NCI-H2171 treated with DMSO at 0.1 percent for 48 hours (cell line): ENCODE measurements around the gene BLCAP.
"Not testable (repeated sequence)": the region's sequence is repeated elsewhere in the genome, so short reads cannot be mapped to it uniquely, and the experiment has no call there.

Source experiments
- DNase-seq: peaks from one replicate; lab custom pipeline; 2025; lab: John Stamatoyannopoulos, UW

BLCAP gene

DNA sequence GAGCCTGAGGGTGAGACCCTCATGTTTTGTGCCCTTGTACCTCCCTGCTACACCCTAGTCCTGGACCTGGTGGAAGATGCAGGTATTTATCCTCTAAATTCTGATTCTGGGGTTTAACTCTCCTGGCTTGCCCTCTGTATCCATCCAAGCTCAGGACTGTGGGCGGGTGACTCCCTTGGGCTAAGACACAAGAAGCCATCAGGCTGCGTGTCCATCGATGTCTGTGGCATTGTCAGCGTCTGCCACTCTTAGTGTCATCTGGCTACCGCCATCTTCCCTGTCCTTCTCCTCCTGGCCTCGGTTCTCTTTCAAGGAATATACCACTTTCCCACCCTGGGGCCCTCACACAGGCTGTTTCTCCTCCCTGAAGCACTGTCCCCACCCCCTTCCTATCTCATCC lies 28.9 kb upstream of the BLCAP start:
- no peak for DNase-seq

DNA sequence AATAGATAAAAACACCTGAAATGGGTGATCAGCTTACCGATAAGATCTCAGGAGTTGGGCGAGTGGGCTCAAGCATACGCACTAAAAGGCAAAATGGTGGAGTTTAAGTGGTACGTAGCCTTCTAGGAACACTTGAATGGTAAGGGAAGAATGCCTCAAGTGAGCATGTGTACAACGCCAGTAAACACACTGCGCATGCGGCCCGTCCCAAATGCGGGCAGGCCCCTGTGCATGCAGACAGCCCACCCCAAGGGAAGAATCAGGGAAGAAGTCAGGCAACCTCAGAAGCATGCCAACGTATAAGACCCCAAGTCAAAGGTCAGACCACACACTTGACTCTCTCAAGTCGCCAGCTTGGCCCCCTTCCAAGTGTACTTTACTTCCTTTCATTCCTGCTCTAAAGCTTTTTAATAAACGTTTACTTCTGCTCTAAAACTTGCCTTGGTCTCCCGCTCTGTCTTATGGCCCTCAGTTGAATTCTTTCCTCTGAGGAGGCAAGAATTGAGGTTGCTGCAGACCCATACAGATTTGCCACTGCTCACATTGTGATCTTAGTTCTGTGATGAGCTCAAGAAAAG lies 27.1 kb upstream of the BLCAP start:
- not testable (repeated sequence) for DNase-seq

DNA sequence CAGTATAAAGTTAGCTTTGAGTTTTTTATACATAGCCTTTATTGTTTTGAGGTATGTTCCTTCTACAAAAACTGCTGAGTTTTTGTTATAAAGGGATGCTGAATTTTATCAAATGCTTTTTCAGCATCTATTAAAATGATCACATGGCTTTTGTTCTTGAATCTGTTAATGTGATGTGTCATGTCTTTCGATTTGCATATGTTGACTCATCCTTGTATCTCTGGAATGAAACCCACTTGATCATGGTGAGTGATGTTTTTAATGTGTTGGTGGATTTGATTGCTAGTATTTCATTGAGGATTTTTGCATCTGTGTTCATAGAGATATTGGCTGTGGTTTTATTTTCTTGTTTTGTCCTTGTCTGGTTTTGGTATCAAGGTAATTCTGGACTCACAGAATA lies 24.7 kb upstream of the BLCAP start:
- DNase-seq, result no peak

DNA sequence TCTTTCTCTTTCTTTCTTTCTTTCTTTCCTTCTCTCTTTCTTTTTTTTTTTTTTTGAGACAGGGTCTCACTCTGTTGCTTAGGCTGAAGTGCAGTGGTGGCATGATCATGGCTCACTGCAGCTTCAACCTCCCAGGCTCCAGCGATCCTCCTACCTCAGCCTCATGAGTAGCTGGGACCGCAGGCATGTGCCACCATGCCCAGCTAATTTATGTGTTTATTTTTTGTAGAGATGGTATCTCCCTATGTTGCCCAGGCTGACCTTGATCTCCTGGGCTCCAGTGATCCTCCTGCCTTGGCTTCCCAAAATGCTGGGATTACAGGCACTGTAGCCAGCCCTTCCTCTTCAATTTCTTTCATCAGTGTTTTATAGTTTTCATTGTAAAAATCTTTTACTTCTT lies 24.0 kb upstream of the BLCAP start:
- DNase-seq, result not testable (repeated sequence)

DNA sequence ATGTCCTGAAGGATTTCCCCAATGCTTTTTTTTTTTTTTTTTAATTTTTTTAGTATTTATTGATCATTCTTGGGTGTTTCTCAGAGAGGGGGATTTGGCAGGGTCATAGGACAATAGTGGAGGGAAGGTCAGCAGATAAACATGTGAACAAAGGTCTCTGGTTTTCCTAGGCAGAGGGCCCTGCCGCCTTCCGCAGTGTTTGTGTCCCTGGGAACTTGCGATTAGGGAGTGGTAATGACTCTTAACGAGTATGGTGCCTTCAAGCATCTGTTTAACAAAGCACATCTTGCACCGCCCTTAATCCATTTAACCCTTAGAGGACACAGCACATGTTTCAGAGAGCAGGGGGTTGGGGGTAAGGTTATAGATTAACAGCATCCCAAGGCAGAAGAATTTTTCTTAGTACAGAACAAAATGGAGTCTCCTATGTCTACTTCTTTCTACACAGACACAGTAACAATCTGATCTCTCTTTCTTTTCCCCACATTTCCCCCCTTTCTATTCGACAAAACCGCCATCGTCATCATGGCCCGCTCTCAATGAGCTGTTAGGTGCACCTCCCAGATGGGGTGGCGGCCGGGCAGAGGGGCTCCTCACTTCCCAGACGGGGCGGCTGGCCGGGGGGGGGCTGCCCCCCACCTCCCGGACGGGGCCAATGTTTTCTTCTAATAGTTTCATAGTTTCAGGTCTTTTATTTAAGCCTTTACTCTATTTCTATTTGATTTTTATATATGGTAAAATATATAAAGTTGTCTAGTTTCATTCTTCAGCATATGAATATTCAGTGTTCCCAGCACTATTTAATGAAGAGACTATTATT lies 22.6 kb upstream of the BLCAP start:
- not testable (repeated sequence) for DNase-seq

DNA sequence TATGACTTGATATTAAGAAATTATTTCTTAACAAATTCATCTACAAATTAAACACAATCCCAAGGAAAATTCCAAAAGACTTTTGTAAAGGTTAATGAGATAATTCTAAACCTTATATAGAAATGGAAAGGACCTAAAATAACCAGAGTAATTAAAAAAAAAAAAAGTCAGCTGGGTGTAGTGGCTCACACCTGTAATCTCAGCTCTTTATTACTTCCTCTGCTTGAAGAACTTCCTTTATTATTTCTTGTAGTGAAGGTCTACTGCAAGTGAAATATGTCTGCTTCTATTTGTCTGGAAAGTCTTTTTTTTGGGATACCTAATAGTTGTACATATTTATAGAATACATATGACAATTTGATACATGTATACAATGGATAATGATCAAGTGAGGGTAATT lies 20.2 kb upstream of the BLCAP start:
- no peak for DNase-seq

DNA sequence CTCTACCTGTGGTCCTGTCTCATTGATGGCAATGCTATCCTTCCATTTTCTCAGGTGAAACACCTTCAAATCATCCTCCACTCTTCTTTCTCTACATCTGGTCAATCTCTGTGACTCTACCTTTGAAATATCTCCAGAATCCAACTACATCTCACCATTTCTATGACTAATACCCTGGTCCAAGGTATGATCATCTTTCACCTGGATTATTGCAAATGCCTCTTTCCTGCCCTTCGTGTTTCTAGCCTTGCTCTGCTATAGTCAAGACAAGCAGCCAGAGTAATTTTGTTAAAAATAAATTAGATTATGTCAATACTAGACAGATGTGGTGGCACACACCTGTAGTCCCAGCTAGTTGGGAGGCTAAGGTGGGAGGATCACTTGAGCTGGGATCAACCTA lies 17.8 kb upstream of the BLCAP start:
- DNase-seq, result no peak

DNA sequence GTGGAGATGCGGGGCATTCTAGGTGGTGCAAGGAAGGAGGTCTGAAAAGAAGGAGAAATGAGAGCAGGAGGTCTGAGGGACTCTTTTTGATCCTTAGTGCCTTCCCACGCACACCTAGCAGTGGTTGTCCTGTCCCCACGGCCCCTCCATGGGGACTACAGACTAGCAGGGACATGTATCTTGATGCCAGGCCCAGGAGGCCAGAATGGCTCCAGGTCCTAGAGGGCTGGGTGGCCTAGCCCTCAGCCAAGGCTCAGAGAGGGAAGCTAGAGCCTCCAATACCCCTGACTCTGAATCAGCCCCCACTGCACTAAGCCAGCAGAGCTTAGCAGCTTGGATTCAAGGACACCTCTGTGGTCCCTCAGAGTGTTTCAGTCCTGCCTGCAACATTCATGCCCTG lies 16.7 kb upstream of the BLCAP start:
- no peak for DNase-seq

DNA sequence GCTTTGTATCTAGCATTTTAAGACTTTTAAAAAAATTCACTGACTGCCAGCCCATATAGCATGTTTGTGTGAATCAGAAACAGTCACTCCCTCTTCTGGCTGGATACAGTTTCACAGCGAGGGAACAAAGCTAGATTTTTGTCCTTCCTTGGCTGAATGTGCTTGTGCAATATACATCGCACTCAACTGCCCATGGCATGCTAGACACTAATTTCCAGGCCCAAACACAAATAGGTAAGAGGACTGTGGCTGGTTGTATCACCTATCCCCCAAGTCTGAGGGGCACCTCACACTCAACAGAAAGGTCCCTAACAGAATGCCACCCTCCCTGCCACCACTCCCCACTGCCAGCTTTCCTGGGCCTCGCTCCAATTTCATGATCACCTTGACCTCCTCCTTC lies 16.2 kb upstream of the BLCAP start:
- no peak for DNase-seq

DNA sequence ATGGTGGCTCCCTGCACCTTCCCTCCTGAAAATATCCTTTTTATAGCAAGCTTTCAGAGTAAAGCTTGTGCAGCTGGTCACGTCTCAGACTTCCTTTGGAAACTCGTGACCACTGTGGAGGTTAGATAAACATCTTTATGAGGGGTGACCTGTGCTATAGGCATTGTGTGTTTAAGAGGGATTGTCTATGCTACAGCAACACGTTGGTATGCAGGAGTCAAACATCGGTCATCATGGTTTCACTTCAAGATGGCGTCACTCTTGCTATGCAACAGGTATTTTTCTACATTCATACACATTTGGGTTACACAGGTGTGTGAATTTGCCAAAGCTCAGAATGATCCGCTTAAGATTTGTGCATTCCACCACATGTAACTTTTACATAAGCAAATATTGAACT lies 14.6 kb upstream of the BLCAP start:
- DNase-seq, result no peak

DNA sequence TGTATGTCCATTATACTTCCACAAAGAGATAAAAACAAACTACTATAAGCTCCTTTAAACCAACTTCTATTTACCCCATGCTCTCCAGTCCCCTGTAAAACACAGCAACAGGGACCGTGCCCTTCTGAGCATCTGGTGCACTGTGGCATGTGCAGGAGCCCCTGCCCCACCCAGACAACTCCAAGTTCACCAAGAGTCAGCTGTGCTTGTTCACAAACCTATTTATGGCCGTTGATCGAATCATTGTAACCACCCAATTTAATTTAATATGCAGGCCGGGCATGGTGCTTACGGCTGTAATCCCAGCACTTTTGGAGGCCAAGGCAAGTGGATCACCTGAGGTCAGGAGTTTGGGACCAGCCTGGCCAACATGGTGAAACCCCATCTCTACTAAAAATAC lies 13.7 kb upstream of the BLCAP start:
- DNase-seq, result no peak

DNA sequence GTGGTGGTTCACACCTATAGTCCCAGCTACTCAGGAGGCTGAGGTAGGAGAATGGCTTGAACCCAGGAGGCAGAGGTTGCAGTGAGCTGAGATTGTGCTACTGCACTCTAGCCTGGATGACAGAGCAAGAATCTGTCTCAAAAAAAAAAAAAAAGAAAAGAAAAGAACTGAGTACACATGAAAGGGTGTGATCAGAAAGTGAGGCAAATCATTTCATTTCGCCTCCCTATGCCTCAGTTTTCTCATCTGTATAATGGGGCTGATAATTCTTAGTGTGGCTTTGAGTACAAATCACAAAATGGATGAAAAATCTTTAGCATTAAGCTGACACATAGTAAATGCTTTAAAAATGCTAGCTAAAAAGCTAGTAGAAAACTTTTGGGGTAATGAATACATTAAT lies 13.2 kb upstream of the BLCAP start:
- DNase-seq, result not testable (repeated sequence)

DNA sequence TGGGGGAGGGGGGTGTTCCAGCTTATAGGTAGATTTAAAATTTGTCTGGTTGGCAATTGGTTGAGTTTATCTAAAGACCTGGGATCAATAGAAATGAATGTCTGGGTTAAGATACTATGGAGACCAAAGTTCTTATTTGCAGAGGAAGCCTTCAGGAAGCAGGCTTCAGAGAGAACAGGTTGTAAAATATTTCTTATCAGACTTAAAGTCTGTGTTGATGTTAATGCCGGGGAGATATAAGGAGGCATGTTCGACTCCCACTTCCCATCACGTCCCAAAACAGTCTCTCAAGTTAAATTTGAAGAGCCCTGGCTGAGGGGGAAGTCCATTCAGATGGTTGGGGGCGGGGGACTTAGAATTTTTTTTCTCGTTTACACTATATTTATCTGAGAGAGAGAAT lies 12.3 kb upstream of the BLCAP start:
- DNase-seq, result no peak

DNA sequence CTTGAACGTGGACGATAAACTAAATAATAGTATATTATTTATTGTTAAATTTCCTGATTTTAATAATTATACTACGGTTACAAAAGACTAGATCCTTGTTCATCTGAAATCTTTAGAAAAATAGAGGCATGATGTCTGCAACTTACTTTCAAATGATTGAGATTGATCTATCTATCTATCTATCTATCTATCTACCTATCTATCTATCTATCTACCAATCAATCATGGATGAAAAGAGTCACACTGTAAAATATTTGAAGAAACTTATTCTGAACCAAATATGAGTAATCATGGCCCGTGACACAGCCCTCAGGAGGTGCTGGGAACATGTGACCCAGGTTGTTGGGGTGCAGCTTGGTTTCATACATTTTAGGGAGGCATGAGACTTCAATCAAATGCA lies 11.7 kb upstream of the BLCAP start:
- no peak for DNase-seq

DNA sequence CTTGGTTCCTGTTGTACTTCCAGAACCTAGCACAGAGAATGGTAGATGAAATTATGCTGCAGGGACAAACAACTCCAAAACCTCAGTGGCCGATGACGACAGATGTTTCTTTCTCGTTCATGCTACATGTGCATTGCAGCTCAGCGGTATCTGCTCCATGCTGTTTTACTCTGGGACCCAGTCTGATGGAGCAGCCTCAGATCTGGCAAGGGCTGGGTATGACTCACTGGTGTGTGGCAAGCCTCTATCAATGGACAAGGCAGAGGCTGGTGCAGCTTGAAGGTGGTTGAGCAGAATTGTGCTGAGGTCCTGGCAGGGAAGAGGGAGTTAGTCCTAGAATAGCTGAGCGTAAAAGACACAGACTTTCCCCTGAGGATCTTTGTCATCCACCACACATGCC lies 10.3 kb upstream of the BLCAP start:
- DNase-seq, result no peak

DNA sequence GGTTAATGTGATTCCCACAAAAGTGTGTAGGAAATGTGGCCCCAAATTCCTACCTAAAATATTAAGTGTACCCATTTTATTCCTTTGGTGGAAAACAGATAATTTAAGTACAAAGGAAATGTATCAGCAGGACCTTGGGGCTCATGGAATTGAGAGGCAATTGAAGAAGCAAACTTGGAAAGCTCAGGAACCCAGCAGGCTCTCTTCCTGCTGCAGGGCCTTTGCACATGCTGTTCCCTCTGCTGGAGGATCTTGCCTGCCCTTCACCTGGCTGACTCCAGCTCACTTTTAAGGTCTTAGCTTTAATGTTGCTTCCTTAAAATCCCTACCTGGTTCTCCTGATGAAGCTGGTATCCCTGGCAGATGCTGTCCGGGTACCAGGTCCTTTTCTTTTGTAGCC lies 9.8 kb upstream of the BLCAP start:
- no peak for DNase-seq

DNA sequence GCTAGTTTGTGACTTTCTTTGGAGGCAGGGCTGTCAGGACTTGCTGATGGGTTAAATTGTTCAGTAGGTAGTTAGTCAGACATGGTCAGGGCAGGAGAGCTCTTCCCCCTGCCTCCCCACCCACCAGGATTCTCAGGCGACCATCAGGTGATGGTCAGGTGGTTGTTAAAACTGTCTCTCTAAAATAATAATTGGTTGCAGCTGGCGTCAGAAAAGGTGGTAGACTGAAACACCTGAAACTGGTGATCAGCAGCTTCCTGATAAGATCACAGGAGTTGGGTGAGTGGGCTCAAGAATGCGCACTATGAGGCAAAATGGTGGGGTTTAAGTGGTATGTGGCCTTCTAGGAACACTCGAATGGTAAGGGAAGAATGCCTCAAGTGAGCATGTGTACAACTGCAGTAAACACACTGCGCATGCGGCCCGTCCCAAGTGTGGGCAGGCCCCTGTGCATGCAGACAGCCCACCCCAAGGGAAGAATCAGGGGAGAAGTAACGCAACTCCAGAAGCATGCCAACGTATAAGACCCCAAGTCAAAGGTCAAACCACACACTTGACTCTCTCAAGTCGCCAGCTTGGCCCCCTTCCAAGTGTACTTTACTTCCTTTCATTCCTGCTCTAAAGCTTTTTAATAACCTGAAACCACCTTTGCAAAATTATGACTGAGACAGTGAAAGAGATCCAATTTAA lies 7.9 kb upstream of the BLCAP start:
- no peak for DNase-seq

DNA sequence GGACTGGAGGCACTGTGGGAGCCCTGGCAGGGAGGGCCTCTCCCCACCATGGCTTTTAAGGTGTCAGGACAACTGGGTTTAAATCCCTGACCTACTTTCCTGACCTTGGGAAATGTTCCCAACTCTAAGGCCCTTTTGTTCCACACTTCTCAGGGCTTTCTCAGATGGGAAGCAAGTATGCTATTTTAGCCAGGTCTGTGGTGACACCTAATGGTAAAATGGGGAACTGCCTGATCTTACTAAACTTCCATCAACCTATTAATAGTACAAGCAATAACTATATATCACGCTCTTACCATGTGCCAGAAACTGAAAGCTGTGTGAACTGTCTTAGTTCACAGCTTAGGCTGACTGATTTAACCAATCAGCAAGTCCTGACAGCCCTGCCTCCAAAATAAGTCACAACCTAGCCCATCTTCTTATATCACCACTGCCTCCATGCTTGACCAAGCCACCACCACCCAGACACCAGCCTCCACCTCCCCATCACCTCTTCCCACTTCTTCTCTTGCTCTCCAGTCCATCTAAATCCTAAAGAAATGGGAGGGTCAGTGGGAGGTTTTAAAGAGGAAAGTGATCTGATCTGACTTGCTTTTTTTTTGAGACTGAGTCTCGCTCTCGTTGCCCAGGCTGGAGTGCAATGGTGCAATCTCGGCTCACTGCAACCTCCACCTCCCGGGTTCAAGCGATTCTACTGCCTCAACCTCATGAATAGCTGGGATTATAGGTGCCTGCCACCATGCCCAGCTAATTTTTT lies 6.9 kb upstream of the BLCAP start:
- DNase-seq, result peak; percentile 90

DNA sequence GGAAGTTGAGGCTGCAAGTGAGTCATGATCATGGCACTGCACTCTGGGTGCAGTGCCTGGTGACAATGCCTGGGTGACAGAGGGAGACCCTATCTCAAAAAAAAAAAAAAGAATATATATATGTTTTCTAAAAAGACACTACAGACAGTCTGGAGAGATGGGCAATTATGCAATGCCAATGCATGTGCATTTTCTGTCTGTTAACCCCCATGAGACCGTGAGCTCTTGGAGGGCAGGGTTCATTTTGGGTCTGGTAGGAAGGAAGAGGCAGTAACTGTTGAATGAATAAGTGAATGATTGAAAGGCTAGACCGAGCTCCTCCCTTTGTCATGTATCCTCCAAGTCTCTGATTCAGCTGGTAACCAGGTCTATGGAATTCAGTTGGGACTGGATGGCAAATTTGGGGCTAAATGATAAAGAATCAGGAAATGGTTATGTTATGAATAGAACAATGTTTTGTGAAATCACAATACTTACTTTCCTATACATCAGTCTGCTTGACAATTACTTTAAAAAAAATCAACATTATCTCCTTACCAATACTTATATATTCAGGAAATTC lies 5.6 kb upstream of the BLCAP start:
- no peak for DNase-seq

DNA sequence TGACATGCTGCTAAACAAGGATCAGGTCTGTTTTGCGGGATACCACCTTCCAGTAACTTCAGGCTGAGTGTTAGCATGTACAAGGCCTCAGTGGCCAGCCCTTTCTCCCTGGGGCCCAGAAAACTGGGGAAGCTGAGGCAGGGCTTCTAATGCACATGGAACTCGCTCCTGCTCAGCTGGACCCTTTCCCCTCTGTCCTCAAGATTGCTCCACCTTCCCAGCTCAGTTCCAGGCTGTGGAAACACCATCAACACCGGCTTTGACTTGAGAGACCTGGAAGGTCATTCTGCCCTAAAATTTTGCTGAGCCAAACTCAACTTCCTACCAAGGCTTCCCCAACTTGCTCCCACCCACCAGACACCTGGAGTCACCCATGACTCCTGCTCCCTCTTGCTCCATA lies 4.2 kb upstream of the BLCAP start:
- DNase-seq, result no peak

DNA sequence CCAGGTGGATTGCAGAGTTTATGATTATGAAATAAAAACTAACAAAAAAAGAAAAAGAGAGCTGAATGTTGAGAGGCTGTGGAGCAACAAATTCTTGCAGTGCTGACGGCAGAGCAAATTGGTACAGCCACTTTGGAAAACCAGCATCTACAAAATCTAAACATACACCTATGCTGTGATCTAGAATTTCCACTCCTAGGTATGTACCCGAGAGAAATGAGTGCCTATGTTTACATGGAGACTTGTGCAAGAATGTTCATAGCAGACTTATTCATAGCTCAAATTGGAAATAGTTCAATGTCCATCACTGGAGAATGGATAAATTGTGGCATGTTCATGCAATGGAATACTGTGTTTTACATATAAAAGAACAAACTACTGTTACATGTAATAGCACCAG lies 3.0 kb upstream of the BLCAP start:
- DNase-seq, result no peak

DNA sequence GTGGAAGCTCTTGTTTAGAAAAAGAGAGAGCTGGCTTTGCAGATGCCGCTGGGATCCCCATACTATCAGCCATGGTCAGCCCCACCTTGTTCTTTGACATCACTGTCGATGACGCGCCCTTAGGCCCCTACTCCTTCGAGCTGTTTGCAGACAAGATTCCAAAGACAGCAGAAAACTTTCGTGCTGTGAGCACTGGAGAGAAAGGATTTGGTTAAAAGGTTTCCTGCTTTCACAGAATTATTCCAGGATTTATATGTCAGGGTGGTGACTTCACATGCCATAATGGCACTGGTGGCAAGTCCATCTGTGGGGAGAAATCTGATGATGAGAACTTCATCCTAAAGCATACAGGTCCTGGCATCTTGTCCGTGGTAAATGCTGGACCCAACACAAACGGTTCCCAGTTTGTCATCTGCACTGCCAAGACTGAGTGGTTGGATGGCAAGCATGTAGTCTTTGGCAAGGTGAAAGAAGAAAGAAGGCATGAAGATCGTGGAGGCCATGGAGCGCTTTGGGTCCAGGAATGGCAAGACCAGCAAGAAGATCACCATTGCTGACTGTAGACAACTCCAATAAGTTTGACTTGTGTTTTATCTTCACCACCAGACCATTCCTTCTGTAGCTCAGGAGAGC lies 2.4 kb upstream of the BLCAP start:
- no peak for DNase-seq
